Measurements from ENCODE around the gene ZDHHC14. TPM values are rescaled to one million over a fixed set of nuclear protein-coding genes. Genes with fewer than 3 reads are reported as not detected.

The ZDHHC14 gene
- total RNA-seq, 1 experiment from 2014 or later, result 1.7 TPM

DNA sequence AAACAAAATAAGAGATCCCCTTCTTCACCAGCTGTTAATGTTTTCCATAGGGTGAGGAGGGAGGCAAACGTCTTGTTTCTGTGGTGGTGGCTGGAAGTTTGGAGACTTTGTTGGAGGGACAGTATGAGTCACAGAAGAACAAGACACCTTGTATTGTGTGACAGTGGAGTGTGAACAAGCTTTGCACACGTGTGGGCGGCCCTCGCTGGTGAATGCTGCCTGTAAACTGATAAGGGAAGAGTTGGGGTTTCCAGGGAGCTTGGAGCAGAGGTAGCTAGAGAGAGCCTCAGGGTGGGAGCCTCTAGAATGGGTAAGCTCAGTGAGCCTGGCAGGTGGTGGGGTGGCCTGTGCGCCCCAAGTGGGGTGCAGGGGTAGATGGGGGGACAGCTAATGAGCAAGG lies 78.3 kb downstream of the ZDHHC14 start:
- TF ChIP-seq, protein P1, sequence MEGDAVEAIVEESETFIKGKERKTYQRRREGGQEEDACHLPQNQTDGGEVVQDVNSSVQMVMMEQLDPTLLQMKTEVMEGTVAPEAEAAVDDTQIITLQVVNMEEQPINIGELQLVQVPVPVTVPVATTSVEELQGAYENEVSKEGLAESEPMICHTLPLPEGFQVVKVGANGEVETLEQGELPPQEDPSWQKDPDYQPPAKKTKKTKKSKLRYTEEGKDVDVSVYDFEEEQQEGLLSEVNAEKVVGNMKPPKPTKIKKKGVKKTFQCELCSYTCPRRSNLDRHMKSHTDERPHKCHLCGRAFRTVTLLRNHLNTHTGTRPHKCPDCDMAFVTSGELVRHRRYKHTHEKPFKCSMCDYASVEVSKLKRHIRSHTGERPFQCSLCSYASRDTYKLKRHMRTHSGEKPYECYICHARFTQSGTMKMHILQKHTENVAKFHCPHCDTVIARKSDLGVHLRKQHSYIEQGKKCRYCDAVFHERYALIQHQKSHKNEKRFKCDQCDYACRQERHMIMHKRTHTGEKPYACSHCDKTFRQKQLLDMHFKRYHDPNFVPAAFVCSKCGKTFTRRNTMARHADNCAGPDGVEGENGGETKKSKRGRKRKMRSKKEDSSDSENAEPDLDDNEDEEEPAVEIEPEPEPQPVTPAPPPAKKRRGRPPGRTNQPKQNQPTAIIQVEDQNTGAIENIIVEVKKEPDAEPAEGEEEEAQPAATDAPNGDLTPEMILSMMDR (conservative IDR thresholded peaks at IDR 0.05), result no peak
- no peak overlapping the region for H2BK120ac ChIP-seq (ENCODE audit: low read depth, low read length, poor library complexity, severe bottlenecking)
- H3K18ac ChIP-seq (ENCODE audit: insufficient read length, low read depth, low read length), result no peak overlapping the region
- no peak overlapping the region for H3T11ph ChIP-seq (ENCODE audit: low read length)
- no peak overlapping the region for H3K56ac ChIP-seq (ENCODE audit: insufficient read length, low read depth, low read length)
- no peak overlapping the region for H2BK5ac ChIP-seq (ENCODE audit: insufficient read length, low read length)
- DNase-seq, result no peak
- peaks cover 20 to 32% of the 10 kb centered on the region in 2 experiments for H3K4me1 Mint-ChIP-seq
- H3K27me3 Mint-ChIP-seq (ENCODE audit: low read depth), result no peaks in the 10 kb centered on the region
- no peak overlapping the region for H3K4me3 Mint-ChIP-seq
- H3K23ac ChIP-seq (ENCODE audit: insufficient read length, low read depth, low read length), result no peak overlapping the region
- H3K27ac ChIP-seq (ENCODE audit: insufficient read length, low read depth, low read length), result no peak overlapping the region
- H2BK12ac ChIP-seq (ENCODE audit: insufficient read length, low read depth, low read length), result no peak overlapping the region
- no peak overlapping the region for H3K4me2 ChIP-seq (ENCODE audit: insufficient read depth, insufficient read length, low read length)
- H3K9ac ChIP-seq (ENCODE audit: extremely low read depth, insufficient read length, low read length), result no peak overlapping the region
- no peak overlapping the region; the same call in 1 of the 2 replicates for H3K14ac ChIP-seq (ENCODE audit: insufficient read depth, low read length)
- no peak overlapping the region for H2AK5ac ChIP-seq (ENCODE audit: insufficient read length, low read length)
- H3K9me3 Mint-ChIP-seq, result no peaks in the 10 kb centered on the region
- H4K91ac ChIP-seq (ENCODE audit: insufficient read length, low read depth, low read length), result no peak overlapping the region
- peaks cover 4% of the 10 kb centered on the region; the same call in 1 of the 2 replicates for H3K4me1 ChIP-seq (ENCODE audit: insufficient read depth, low read length)
- no peaks in the 10 kb centered on the region for H3K79me2 ChIP-seq (ENCODE audit: insufficient read depth, low read length)
- peak overlapping the region in 1 of 3 experiments; percentile 10; a peak in 1 of 7 replicates for H3K27ac Mint-ChIP-seq
- H2BK20ac ChIP-seq (ENCODE audit: low read depth, low read length, poor library complexity, severe bottlenecking), result no peak overlapping the region
- H2AFZ ChIP-seq (ENCODE audit: low read length), result no peak overlapping the region
- no peaks in the 10 kb centered on the region for H3K79me1 ChIP-seq (ENCODE audit: insufficient read depth, low read depth, low read length, poor library complexity, severe bottlenecking)
- H4K5ac ChIP-seq (ENCODE audit: insufficient read length, low read depth, low read length), result no peak overlapping the region
- no peak overlapping the region for H2BK15ac ChIP-seq (ENCODE audit: low read depth, low read length)
- no peaks in the 10 kb centered on the region for H3K23me2 ChIP-seq (ENCODE audit: insufficient read length, low read depth, low read length, poor library complexity, severe bottlenecking)
- no peaks in the 10 kb centered on the region for H3K36me3 Mint-ChIP-seq (ENCODE audit: insufficient read depth in 1 of 3, low read depth in 3 of 3)
- no peak overlapping the region for H3K4ac ChIP-seq (ENCODE audit: low read depth, low read length)
- no CpG with 5 or more reads among the region's 5 CpGs for WGBS (ENCODE audit: extremely low coverage, insufficient read length, low lambda C conversion rate)
- H4K8ac ChIP-seq (replicated peaks; ENCODE audit: insufficient read length, low read depth, low read length), result no peak overlapping the region
- no peaks in the 10 kb centered on the region for H3K27me3 ChIP-seq (ENCODE audit: insufficient read depth, low read length)
- H3K9me3 ChIP-seq (ENCODE audit: control insufficient read depth, low read depth, low read length), result no peaks in the 10 kb centered on the region
- H4K20me1 ChIP-seq (ENCODE audit: control insufficient read depth, insufficient read depth, insufficient read length), result no peaks in the 10 kb centered on the region

Measured in H9 (cell line).